NCI-H2196 (cell line): ENCODE results near the gene BPHL.
"Not testable (repeated sequence)": the region's sequence is repeated elsewhere in the genome, so short reads cannot be mapped to it uniquely, and the experiment has no call there.

Experiments
- DNase-seq: peaks from one replicate; lab custom pipeline; 2025; ENCODE audit not compliant: unreplicated experiment; lab: John Stamatoyannopoulos, UW

The BPHL gene

GRCh38 chr6:3118353-3119039, at the start of gene BPHL:
Gene BPHL (plus strand): TSS chr6:3118711. CDS start chr6:3118741, 30 bp downstream.
- peak; percentile 96 for DNase-seq

DNA sequence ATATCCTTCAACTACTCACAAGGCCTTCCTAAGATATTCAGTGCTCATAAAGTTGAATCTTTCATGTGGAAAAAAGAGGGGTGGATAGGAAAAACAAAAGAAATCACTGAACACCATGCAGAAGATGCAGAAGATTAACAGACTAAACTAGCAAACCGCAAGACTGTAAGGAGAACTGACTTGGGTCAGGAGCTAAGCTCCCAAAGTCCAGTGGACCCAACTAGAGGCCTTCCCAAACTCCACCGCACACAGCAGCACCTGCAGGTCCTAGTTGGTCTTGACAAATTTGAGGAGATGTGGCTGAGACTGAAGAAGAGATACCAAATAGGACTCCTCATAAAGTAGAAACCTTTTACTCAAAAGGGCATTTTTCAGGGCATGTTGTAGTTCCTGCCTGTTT, 46.9 kb upstream of the BPHL start:
- DNase-seq, result no peak

DNA sequence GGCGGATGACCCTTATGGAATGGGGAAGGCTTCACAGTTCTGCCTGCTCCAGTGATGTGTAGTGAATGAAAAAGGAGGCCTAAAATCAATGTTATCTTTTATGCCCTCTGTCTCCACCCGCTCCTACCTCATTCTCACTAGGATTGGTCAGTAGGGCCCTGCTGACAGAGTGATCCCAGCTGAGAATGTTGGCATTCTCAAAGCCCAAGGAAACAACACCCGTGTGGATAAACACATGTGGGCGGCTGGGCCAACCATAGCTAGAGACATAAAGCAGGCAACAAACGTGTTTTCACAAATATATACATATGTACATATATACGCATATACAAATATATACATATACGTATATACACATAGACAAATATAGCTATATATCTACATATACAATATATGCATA, 45.7 kb upstream of the BPHL start:
- DNase-seq, result no peak

GRCh38 chr6:3073382-3073781, 45.1 kb upstream of the BPHL start:
- DNase-seq, result no peak

DNA sequence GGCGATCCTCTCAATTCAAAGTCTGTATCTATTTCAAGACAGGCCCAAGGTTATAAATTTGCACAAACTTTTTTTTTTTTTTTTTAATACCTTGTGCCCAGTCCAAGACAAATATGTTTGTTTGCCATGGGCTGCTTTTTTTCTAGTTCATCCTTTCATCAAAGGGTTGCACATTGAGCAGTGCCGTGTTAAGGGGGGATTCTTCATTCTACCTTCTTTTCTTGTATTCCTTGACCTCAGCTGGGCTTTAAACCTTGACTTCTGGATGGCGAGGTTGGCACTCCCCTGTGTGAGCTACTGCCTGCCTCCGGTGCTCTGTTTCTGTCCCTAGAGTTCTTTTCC, 42.8 kb upstream of the BPHL start:
- no peak for DNase-seq

DNA sequence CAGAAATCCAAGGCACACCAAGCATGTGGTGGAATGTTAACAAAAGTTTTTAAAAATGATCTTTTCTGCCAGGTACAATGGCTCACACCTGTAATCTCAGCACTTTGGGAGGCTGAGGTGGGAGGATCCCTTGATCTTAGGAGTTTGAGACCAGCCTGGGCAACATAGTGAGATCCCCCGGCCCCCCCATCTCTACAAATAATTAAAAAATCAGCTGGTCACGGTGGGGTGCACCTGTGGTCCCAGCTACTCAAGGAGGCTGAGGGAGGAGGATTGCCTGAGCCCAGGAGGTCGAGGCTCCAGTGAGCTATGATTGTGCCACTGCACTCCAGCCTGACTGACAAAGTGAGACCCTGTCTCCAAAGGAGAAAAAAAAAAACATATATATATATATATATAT, 42.2 kb upstream of the BPHL start:
- DNase-seq, result no peak

DNA sequence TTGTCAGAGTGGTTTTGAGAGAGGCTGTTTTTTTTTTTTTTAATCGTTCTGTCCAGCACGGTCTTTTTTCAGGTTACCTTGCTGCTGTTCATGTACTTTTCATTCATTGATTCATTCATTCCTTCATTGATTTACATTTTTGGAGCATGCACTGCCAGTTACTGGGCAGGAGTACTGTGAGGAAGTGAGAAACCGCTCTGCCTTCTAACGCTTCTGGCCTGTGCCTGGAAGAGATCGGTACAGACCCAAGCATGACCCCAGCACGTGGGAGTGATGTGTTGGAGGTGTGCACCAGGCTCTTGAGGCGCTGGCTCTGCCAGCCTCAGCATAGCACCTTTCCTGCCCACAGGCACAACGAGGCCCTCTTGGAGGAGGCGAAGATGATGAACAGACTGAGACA, 41.1 kb upstream of the BPHL start:
- no peak for DNase-seq

DNA sequence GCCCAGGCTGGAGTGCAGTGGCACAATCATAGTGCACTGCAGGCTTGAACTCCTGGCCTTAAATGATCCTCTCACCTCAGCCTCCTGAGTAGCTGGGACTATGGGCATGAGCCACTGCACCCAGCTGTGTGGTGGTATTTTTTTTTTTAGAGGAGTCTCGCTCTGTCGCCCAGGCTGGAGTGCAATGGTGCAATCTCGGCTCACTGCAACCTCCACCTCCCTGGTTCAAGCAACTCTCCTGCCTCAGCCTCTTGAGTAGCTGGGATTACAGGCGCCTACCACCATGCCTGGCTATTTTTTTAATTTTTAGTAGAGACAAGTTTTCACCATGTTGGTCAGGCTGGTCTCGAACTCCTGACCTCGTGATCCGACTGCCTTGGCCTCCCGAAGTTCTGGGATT, 39.6 kb upstream of the BPHL start:
- not testable (repeated sequence) for DNase-seq

DNA sequence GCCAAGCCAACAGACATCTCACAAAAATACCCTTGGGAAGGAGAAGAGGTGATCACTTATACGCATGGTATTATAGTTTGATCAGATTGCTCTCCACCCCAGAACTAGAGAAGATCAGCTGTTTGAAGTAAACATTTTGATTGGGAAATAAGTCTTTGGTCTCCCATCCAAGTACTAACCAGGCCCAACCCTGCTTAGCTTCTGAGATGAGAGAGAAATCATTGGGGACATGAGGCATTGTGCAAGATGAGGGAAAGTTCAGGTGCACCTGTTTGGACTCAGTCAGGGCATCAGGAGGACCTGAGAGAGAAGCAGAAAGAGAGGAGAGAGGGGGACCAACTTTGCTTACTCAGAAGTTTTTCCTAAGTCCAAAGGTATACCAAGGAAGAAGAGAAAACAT, 38.8 kb upstream of the BPHL start:
- no peak for DNase-seq

DNA sequence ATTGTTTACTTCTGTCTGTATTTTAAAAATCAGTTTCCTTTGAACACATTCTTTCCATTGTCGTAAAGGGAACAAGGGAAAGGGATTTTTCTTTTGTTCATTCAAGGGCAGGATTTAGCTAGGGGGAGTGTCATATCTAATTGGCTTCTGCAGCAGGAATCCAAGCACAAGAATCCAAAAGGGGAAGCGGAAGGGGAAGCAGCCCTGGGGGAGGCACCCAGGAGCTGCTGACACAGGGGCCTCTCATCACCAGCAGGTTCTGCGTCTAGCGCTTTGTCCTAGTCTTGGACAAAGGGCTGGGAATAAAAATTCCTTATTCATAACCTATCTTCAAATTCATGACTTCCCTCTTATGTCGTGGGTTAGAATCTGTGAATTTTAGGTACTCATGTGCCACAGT, 36.6 kb upstream of the BPHL start:
- DNase-seq, result no peak

DNA sequence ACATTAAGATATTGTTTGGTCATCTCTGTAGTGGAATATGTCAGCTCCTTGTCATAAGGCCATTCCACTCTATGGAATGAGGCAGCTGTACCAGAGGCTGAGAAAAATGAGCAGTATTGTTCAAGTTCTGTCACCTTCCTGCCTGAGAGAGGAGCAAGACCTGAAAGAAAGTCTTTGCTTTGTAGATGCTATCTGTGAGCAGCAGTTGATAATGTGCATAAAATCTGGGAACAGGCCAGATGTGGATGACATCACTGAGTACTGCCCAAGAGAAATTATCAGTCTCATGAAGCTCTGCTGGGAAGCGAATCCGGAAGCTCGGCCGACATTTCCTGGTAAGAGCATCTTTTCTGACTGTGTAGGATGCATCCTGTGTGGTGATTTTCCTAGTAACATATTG, 33.4 kb upstream of the BPHL start:
- DNase-seq, result no peak

DNA sequence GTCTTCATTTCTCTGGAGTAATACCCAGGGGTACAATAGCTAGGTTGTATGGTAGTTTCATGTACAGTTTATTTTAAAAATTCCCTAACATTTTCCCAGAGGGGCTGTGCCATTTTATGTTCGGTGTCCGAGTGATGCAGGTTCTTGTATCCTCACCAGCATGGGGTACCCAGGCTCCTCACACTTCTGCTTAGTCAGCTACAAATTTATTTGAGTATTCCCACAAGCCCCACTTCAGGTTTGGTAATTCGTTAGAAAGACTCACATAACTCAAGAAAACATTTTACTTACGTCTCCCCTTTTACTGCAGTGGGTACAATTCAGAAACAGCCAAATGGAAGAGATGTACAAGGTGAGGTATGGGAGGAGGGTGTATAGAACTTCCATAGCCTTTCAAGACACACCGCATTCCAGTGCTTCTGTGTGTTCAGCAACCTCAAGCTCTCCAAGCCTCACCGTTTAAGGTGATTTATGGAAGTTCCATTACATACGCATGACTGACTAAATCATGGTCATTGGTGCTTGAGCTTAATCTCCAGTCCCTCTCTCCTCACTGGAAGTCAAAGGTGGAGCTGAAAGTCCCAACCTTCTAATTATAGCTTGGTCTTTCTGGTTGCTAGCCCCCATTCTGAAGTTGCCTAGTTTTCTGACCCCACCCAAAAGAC, 32.1 kb upstream of the BPHL start:
- no peak for DNase-seq

DNA sequence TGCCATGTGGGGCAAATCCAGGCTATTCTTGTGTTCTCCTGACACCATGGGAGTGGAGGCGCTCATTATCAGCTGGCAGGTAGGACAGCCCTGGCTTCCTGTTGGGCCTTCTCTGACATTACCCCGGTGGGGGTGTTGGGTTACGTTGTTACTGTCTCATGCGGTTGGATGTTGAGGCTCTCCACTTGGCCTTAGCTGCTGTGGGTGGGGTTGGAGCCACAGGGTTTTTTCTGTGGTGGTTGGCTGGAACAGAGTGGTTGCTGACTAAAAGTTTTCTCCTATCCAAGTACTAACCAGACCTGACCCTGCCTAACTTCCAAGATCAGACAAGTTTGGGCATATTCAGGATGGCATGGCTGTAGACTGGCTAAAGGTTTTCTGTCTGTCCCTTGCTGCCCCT, 30.1 kb upstream of the BPHL start:
- DNase-seq, result no peak

DNA sequence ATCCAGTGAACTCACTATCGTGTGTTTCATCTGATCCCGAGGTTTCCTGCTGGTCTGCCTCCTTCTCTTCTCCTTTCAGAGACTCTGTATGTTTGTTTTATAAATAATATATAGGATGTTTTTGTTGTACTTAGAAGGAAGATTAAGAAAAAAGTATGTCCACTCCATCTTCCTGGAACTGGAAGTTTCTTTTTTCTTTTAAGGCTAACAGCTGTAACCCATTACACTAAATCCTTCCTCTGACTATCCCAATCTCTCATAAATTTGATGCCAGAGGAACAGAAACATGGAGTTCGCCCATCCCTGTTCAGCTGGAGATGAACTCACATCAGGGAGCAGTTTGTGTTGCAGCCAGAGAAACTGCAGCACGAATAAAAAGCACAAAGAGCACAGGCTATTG, 29.5 kb upstream of the BPHL start:
- no peak for DNase-seq

- no peak for DNase-seq
These were observed 28.5 kb upstream of the BPHL start for GRCh38 chr6:3090013-3090412.

DNA sequence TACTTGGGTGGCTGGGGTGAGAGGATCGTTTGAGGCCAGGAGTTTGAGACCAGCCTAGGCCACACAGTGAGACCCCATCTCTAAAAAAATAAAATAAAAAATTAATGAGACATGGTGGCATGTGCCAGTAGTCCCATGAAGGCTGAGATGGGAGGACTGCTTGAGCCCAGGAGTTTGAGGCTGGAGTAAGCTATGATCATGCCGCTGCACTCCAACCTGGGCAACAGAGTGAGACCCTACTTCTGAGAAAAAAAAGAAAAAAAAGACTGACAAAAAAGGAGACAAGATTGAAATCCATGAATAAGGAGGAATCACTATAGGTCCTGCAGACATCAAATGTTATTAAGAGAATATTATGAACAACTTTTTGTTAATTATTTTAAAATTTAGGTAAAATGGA, 23.7 kb upstream of the BPHL start:
- no peak for DNase-seq

GRCh38 chr6:3102875-3103274, 15.6 kb upstream of the BPHL start:
- no peak for DNase-seq

DNA sequence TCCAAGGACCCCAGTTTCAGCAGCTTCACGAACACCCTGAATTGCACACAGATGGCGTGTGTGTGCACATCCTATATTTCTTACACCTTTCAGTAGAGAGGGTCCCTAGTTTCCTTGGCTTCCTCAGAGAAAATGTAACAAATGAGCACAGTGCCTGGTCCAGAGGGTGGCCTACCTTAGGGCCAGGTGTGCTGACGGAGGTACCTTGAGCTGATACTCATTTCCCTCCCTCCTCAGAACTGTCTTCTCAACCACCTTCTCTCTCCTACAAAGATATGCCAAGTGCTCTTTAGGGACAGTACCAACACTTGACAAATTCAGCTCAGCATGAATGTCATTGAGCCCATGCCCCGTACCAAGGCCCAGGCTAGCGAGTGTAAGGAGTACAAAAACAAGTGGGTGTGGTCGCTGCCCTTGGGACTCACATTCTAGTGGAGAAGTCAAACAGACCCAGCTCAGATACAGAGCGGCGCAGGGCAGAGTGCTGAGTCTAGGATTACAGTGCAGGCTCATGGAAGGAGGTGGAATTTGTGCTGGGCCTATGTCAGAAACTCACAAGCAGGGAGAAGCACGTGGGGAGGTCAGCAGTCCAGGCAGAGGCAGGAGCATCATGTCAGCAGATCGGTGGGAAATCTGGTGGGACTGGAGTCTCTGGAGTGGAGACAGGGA, 9.6 kb upstream of the BPHL start:
- no peak for DNase-seq

DNA sequence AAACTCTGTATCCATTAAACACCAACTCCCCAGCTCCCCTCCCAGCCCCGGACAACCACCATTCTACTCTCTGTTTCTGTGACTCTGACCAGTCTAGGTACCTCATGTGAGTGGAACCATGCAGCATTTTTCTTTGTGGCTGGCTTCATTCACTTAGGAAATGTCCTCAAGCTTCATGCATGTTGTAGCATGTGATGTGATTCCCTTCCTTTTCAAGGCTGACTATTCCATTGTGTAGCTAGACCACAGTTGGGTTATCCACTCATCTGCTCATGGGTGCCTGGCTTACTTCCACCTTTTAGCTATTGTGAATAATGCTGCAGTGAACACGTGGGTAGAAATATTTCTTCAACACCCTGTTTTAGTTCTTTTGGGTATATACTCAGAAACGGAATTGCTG, 8.8 kb upstream of the BPHL start:
- DNase-seq, result no peak

GRCh38 chr6:3114377-3114776, 4.1 kb upstream of the BPHL start:
- no peak for DNase-seq

DNA sequence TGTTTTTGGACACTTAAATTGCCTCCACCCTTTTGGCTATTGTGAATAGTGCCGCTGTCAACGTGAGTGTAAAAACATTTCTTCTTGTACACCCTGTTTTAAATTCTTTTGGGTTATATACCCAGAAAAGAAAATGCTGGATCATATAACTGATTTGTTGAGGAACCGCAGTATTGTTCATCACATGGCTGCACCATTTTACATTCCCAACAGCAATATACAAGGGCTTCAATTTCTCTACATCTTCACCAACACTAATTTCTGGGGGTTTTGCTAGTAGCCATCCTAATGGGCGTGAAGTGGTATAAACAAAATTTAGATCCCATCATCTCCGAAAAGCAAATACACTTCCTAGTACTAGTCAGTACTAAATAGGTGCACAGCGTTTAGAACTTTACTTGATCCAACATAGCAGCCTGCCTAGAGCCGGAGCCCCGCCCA, 579 bp upstream of the BPHL start:
- DNase-seq, result no peak

GRCh38 chr6:3119040-3119723, 671 bp downstream of the BPHL start:
- DNase-seq, result no peak
